ENCODE results near the gene DOCK8. TPM values are rescaled to one million over a fixed set of nuclear protein-coding genes. Genes with fewer than 3 reads are reported as not detected.

DOCK8 gene
- total RNA-seq, 1 experiment from 2014 or later, result 7.5 TPM

GRCh38 chr9:373759-374206 is 159.1 kb downstream of the DOCK8 start:
- Histone ChIP-seq H3K36me3 (ENCODE audit: low read depth) (no peaks in the 10 kb centered on the region), H3K4me3 (no peak overlapping the region), H3K27me3 (ENCODE audit: insufficient read depth, low read depth) (no peaks in the 10 kb centered on the region), H3K4me2 (no peak overlapping the region), H3F3A (ENCODE audit: insufficient read depth, low read depth) (no peaks in the 10 kb centered on the region), H3K9me3 (ENCODE audit: insufficient read depth, low read depth) (no peaks in the 10 kb centered on the region), H3K79me2 (ENCODE audit: low read depth) (no peaks in the 10 kb centered on the region), H3K27ac (no peak overlapping the region), H3K9me2 (ENCODE audit: insufficient read depth) (no peaks in the 10 kb centered on the region), H4K20me1 (ENCODE audit: insufficient read depth) (no peaks in the 10 kb centered on the region), H2AFZ (no peak overlapping the region), H3K4me1 (replicated peaks; ENCODE audit: insufficient read depth) (no peaks in the 10 kb centered on the region)
- CTCF ChIA-PET, result interaction anchor here (0.7 kb wide), 1 partner anchor 372 kb away, joined by 6 read pairs; no protein-coding TSS in a partner anchor
- no TSS peak for BruUV-seq (replicated peaks)
- no peak for DNase-seq
- intact Hi-C loops (cut with micrococcal nuclease; ENCODE audit: unreplicated experiment), result no loop called here
- POLR2A ChIA-PET (ENCODE audit: unreplicated experiment), result no interaction called here
- TF ChIP-seq EZH2 (IDR thresholded peaks at IDR 0.05; ENCODE audit: low read depth) (no peak), CTCF (conservative IDR thresholded peaks at IDR 0.05) (no peak)

- intact Hi-C loops (cut with micrococcal nuclease; ENCODE audit: unreplicated experiment), result no loop called here
- Histone ChIP-seq H3K36me3 (ENCODE audit: low read depth) (no peaks in the 10 kb centered on the region), H3K9me2 (ENCODE audit: insufficient read depth) (no peaks in the 10 kb centered on the region), H3K9me3 (ENCODE audit: insufficient read depth, low read depth) (no peaks in the 10 kb centered on the region), H3K4me2 (no peak overlapping the region), H3K79me2 (ENCODE audit: low read depth) (no peaks in the 10 kb centered on the region), H3K4me3 (no peak overlapping the region), H3F3A (ENCODE audit: insufficient read depth, low read depth) (no peaks in the 10 kb centered on the region), H2AFZ (no peak overlapping the region), H3K27ac (no peak overlapping the region), H4K20me1 (ENCODE audit: insufficient read depth) (no peaks in the 10 kb centered on the region), H3K27me3 (ENCODE audit: insufficient read depth, low read depth) (no peaks in the 10 kb centered on the region), H3K4me1 (replicated peaks; ENCODE audit: insufficient read depth) (no peaks in the 10 kb centered on the region)
- POLR2A ChIA-PET (ENCODE audit: unreplicated experiment), result no interaction called here
- BruUV-seq (replicated peaks), result no TSS peak
- TF ChIP-seq EZH2 (IDR thresholded peaks at IDR 0.05; ENCODE audit: low read depth) (no peak), CTCF (conservative IDR thresholded peaks at IDR 0.05) (no peak)
- DNase-seq, result no peak
- CTCF ChIA-PET, result no interaction called here
These were observed 160.1 kb downstream of the DOCK8 start for GRCh38 chr9:374736-375135.

GRCh38 chr9:376115-376514 is 161.4 kb downstream of the DOCK8 start:
- no peaks in the 10 kb centered on the region for H3K27me3 ChIP-seq (ENCODE audit: insufficient read depth, low read depth)
- no peaks in the 10 kb centered on the region for H3K79me2 ChIP-seq (ENCODE audit: low read depth)
- no peak overlapping the region for H3K4me2 ChIP-seq
- no peaks in the 10 kb centered on the region for H3K9me3 ChIP-seq (ENCODE audit: insufficient read depth, low read depth)
- POLR2A ChIA-PET (ENCODE audit: unreplicated experiment), result no interaction called here
- no peaks in the 10 kb centered on the region for H3K9me2 ChIP-seq (ENCODE audit: insufficient read depth)
- no peaks in the 10 kb centered on the region for H3K4me1 ChIP-seq (replicated peaks; ENCODE audit: insufficient read depth)
- no peak overlapping the region for H3K4me3 ChIP-seq
- no peak overlapping the region for H3K27ac ChIP-seq
- DNase-seq, result no peak
- H3F3A ChIP-seq (ENCODE audit: insufficient read depth, low read depth), result no peaks in the 10 kb centered on the region
- TF ChIP-seq CTCF (conservative IDR thresholded peaks at IDR 0.05), result no peak
- no peak for TF ChIP-seq EZH2 (IDR thresholded peaks at IDR 0.05; ENCODE audit: low read depth)
- no peak overlapping the region for H2AFZ ChIP-seq
- no TSS peak for BruUV-seq (replicated peaks)
- CTCF ChIA-PET, result no interaction called here
- intact Hi-C loops (cut with micrococcal nuclease; ENCODE audit: unreplicated experiment), result no loop called here
- no peaks in the 10 kb centered on the region for H4K20me1 ChIP-seq (ENCODE audit: insufficient read depth)
- no peaks in the 10 kb centered on the region for H3K36me3 ChIP-seq (ENCODE audit: low read depth)

Data from PC-9 (cell line).